Measurements from ENCODE around the gene TOGARAM2. TPM values are rescaled to one million over a fixed set of nuclear protein-coding genes. Genes with fewer than 3 reads are reported as not detected.

Gene TOGARAM2
- total and polyA plus RNA-seq, 2 of the 13 experiments (the other 11 are each of a cell fraction or from before 2014, with no cell fraction given) = under 0.01 to 0.05 TPM

DNA sequence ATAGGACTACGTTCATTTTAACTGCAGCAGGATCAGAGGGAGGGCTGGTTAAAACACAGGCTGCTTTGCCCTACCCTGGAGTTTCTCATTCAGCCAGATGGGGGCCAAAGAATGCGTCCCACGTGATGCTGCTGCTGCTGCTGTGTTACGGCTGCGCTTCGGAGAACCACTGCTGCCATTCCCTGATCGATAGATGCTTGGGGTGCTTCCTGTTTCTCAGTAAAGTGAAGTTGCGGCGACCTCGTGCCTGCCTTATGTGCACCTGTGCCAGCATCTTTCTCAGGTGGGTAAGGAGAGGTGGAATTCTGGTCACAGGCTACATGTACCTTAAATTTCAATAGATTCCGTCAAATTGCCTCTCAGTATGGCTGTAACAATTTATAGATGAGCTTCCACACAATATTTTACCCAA is 24.7 kb upstream of the TOGARAM2 start:
- Histone ChIP-seq H3K4me1 (ENCODE audit: insufficient read depth, low read length) (peaks cover 35% of the 10 kb centered on the region), H2AFZ (ENCODE audit: low read length) (no peak overlapping the region), H3K79me2 (ENCODE audit: insufficient read depth, low read length) (no peaks in the 10 kb centered on the region), H3K27me3 (ENCODE audit: control insufficient read depth in 1 of 2, insufficient read depth in 2 of 2, low read length in 2 of 2) (peaks cover 0 to 8% of the 10 kb centered on the region in 2 experiments; a peak in 2 of 5 replicates), H3K9me3 (ENCODE audit: low read length) (no peaks in the 10 kb centered on the region), H3K9ac (ENCODE audit: insufficient read depth, low read depth, low read length) (no peak overlapping the region), H3K4me3 (replicated peaks in 1 of 3; ENCODE audit: insufficient read depth in 1 of 3, low read depth in 2 of 3, low read length in 3 of 3) (peak overlapping the region; percentile 22 to 47 (median 27); a peak in 4 of 6 replicates), H3K36me3 (replicated peaks in 1 of 2; ENCODE audit: control insufficient read depth in 1 of 2, insufficient read depth in 2 of 2, low read length in 2 of 2) (no peaks in the 10 kb centered on the region), H3K4me2 (ENCODE audit: low read depth, low read length) (peak overlapping the region; percentile 73), H4K20me1 (ENCODE audit: insufficient read depth, low read length) (no peaks in the 10 kb centered on the region), H3K27ac (ENCODE audit: extremely low read length, insufficient read depth, low read length) (no peak overlapping the region)
- in situ Hi-C loops (cut with HindIII; ENCODE audit: extremely low pct_ligation_motif_present, low pct_unique_long_range_greater_than_20kb) (loop anchor here (5.0 to 25.0 kb wide), 2 partner anchors 236 to 1106 kb away; no protein-coding TSS in a partner anchor), intact Hi-C loops (cut with micrococcal nuclease; ENCODE audit: unreplicated experiment) (loop anchor here (5.0 to 10.0 kb wide), 2 partner anchors 151 to 888 kb away; no protein-coding TSS in a partner anchor)
- DNase-seq (ENCODE audit: low spot score) (peak; percentile 62), ATAC-seq (peak; percentile 78), FAIRE-seq (peak; percentile 71)
- WGBS (ENCODE audit: low lambda C conversion rate) = 10% methylated on average over 11 of the region's 11 CpGs
- ChIA-PET CTCF (ENCODE audit: low intra/inter-chr PET ratio, low total read pairs) (interaction anchor here (2.2 kb wide), 1 partner anchor 240 kb away, joined by 23 read pairs; no protein-coding TSS in a partner anchor), POLR2A (no interaction called here)
- BruUV-seq (replicated peaks) = no TSS peak
- TF ChIP-seq GATAD2A (CRISPR knock-in tag; IDR thresholded peaks at IDR 0.05) (peak; percentile 60), ZNF709 (CRISPR knock-in tag; IDR thresholded peaks at IDR 0.05) (no peak), PAX8 (CRISPR knock-in tag; IDR thresholded peaks at IDR 0.05; ENCODE audit: borderline replicate concordance) (no peak), FOXM1 (CRISPR knock-in tag; IDR thresholded peaks at IDR 0.05) (0 out of 2 replicates have a peak, but pooled peaks have one; percentile 30), ATM (IDR thresholded peaks at IDR 0.05; ENCODE audit: borderline replicate concordance) (no peak), HDAC1 (CRISPR knock-in tag; IDR thresholded peaks at IDR 0.05) (peak; percentile 65), KMT2B (CRISPR knock-in tag; IDR thresholded peaks at IDR 0.05) (no peak), NAIF1 (CRISPR knock-in tag; IDR thresholded peaks at IDR 0.05; ENCODE audit: borderline replicate concordance) (no peak), GLI4 (CRISPR knock-in tag; IDR thresholded peaks at IDR 0.05; ENCODE audit: borderline replicate concordance) (0 out of 2 replicates have a peak, but pooled peaks have one; percentile 32), TARDBP (CRISPR knock-in tag; IDR thresholded peaks at IDR 0.05) (peak; percentile 49; the same call in 1 of the 2 replicates), RAD51 (IDR thresholded peaks at IDR 0.05; ENCODE audit: borderline replicate concordance) (peak; percentile 53), SSRP1 (CRISPR knock-in tag; IDR thresholded peaks at IDR 0.05) (no peak), XRCC5 (optimal IDR thresholded peaks at IDR 0.05; ENCODE audit: low read length) (peak; percentile 31), SRSF1 (optimal IDR thresholded peaks at IDR 0.05; ENCODE audit: low read depth, low read length) (no peak), SPEN (CRISPR knock-in tag; IDR thresholded peaks at IDR 0.05; ENCODE audit: low read depth) (0 out of 2 replicates have a peak, but pooled peaks have one; percentile 22), ZNF251 (CRISPR knock-in tag; IDR thresholded peaks at IDR 0.05) (no peak), ZNF773 (CRISPR knock-in tag; IDR thresholded peaks at IDR 0.05; ENCODE audit: borderline replicate concordance) (no peak), ETV5 (CRISPR knock-in tag; IDR thresholded peaks at IDR 0.05; ENCODE audit: borderline replicate concordance) (peak; percentile 33; the same call in 1 of the 2 replicates), SALL1 (CRISPR knock-in tag; IDR thresholded peaks at IDR 0.05) (peak; percentile 59)
- TF ChIP-seq, protein P1, sequence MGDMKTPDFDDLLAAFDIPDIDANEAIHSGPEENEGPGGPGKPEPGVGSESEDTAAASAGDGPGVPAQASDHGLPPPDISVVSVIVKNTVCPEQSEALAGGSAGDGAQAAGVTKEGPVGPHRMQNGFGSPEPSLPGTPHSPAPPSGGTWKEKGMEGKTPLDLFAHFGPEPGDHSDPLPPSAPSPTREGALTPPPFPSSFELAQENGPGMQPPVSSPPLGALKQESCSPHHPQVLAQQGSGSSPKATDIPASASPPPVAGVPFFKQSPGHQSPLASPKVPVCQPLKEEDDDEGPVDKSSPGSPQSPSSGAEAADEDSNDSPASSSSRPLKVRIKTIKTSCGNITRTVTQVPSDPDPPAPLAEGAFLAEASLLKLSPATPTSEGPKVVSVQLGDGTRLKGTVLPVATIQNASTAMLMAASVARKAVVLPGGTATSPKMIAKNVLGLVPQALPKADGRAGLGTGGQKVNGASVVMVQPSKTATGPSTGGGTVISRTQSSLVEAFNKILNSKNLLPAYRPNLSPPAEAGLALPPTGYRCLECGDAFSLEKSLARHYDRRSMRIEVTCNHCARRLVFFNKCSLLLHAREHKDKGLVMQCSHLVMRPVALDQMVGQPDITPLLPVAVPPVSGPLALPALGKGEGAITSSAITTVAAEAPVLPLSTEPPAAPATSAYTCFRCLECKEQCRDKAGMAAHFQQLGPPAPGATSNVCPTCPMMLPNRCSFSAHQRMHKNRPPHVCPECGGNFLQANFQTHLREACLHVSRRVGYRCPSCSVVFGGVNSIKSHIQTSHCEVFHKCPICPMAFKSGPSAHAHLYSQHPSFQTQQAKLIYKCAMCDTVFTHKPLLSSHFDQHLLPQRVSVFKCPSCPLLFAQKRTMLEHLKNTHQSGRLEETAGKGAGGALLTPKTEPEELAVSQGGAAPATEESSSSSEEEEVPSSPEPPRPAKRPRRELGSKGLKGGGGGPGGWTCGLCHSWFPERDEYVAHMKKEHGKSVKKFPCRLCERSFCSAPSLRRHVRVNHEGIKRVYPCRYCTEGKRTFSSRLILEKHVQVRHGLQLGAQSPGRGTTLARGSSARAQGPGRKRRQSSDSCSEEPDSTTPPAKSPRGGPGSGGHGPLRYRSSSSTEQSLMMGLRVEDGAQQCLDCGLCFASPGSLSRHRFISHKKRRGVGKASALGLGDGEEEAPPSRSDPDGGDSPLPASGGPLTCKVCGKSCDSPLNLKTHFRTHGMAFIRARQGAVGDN (CRISPR knock-in tag; IDR thresholded peaks at IDR 0.05) = peak; percentile 59
- TF ChIP-seq, protein P2, sequence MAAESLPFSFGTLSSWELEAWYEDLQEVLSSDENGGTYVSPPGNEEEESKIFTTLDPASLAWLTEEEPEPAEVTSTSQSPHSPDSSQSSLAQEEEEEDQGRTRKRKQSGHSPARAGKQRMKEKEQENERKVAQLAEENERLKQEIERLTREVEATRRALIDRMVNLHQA (CRISPR knock-in tag; IDR thresholded peaks at IDR 0.05) = no peak

Measured in HepG2 (cell line).